Measurements from ENCODE around the gene DHCR24.

The DHCR24 gene

GRCh38 chr1:54836594-54836993 lies 50.4 kb downstream of the DHCR24 start:
- no peak for TF ChIP-seq CTCF (IDR thresholded peaks at IDR 0.05; ENCODE audit: low read depth, low read length, missing control alignments)
- H3K4me3 ChIP-seq (ENCODE audit: low read depth, low read length): no peak overlapping the region
- no peak for DNase-seq (ENCODE audit: low read depth)

GRCh38 chr1:54835970-54836369 lies 51.0 kb downstream of the DHCR24 start:
- H3K4me3 ChIP-seq (ENCODE audit: low read depth, low read length): no peak overlapping the region
- no peak for DNase-seq (ENCODE audit: low read depth)
- no peak for TF ChIP-seq CTCF (IDR thresholded peaks at IDR 0.05; ENCODE audit: low read depth, low read length, missing control alignments)

- H3K4me3 ChIP-seq (ENCODE audit: low read depth, low read length): no peak overlapping the region
- DNase-seq (ENCODE audit: low read depth): no peak
- TF ChIP-seq CTCF (IDR thresholded peaks at IDR 0.05; ENCODE audit: low read depth, low read length, missing control alignments): no peak
These were observed 51.7 kb downstream of the DHCR24 start for GRCh38 chr1:54835131-54835898.

- DNase-seq (ENCODE audit: low read depth): no peak
- no peak for TF ChIP-seq CTCF (IDR thresholded peaks at IDR 0.05; ENCODE audit: low read depth, low read length, missing control alignments)
- H3K4me3 ChIP-seq (ENCODE audit: low read depth, low read length): no peak overlapping the region
These were observed 52.9 kb downstream of the DHCR24 start for GRCh38 chr1:54834007-54834541.

- no peak for TF ChIP-seq CTCF (IDR thresholded peaks at IDR 0.05; ENCODE audit: low read depth, low read length, missing control alignments)
- no peak overlapping the region for H3K4me3 ChIP-seq (ENCODE audit: low read depth, low read length)
- DNase-seq (ENCODE audit: low read depth): no peak
These were observed 53.9 kb downstream of the DHCR24 start for GRCh38 chr1:54833121-54833520.

GRCh38 chr1:54826226-54826816 lies 60.7 kb downstream of the DHCR24 start:
- no peak for DNase-seq (ENCODE audit: low read depth)
- no peak overlapping the region for H3K4me3 ChIP-seq (ENCODE audit: low read depth, low read length)

More at GRCh38 chr1:54826226-54826816, 60.7 kb downstream of the DHCR24 start:
- no peak for TF ChIP-seq CTCF (IDR thresholded peaks at IDR 0.05; ENCODE audit: low read depth, low read length, missing control alignments)
